ENCODE data around the gene SIX2. TPM values are rescaled to one million over a fixed set of nuclear protein-coding genes. Genes with fewer than 3 reads are reported as not detected.

The SIX2 gene
- total and polyA plus RNA-seq, 2 of the 13 experiments (the other 11 are each of a cell fraction or from before 2014, with no cell fraction given): not detected

DNA sequence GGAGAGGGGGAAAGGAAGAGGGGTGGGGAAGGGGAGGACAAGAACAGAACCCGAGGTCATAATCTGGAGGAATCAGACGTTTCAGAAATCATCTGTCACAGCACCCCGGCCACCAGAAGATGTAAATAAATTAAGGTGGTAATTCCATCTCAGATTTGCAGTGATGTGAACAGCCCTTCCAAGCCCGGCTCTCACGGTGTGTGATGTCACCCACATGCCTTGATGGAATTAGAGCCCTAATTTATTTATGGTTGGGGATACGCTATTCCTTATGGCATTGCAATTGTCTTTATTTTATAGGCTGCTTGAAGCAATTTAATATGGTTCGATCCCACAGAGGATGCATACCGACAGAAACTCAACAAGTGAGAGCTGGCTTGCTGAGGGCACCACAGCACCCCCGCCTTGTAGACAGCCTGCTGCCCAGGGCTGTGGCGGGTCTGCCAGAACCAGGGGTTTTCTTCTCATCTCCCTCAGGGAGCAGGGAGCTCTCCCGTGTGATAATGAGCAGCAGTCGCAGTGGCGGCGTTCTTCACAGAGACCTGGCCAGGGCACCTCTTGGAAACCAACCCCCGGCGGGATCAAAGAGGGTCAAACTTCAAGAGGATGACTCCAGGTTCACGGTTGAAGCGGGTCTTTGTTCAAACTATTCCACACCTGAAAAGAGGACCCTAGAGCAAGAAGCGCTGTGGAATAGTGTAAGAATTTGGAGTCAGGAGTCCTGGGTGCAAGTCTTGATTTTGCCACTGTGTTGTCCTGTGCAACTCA, 40.5 kb upstream of the SIX2 start (continued):
- TF ChIP-seq, protein P1, sequence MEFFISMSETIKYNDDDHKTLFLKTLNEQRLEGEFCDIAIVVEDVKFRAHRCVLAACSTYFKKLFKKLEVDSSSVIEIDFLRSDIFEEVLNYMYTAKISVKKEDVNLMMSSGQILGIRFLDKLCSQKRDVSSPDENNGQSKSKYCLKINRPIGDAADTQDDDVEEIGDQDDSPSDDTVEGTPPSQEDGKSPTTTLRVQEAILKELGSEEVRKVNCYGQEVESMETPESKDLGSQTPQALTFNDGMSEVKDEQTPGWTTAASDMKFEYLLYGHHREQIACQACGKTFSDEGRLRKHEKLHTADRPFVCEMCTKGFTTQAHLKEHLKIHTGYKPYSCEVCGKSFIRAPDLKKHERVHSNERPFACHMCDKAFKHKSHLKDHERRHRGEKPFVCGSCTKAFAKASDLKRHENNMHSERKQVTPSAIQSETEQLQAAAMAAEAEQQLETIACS (CRISPR knock-in tag; IDR thresholded peaks at IDR 0.05): no peak
- no peak for TF ChIP-seq RELA (CRISPR knock-in tag; IDR thresholded peaks at IDR 0.05)
- TF ChIP-seq, protein P2, sequence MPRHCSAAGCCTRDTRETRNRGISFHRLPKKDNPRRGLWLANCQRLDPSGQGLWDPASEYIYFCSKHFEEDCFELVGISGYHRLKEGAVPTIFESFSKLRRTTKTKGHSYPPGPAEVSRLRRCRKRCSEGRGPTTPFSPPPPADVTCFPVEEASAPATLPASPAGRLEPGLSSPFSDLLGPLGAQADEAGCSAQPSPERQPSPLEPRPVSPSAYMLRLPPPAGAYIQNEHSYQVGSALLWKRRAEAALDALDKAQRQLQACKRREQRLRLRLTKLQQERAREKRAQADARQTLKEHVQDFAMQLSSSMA (CRISPR knock-in tag; IDR thresholded peaks at IDR 0.05): no peak
- no peak for TF ChIP-seq REPIN1 (CRISPR knock-in tag; IDR thresholded peaks at IDR 0.05; ENCODE audit: borderline replicate concordance, low read depth)
- 0 out of 2 replicates have a peak, but pooled peaks have one; percentile 12 for TF ChIP-seq SOX5 (CRISPR knock-in tag; IDR thresholded peaks at IDR 0.05; ENCODE audit: borderline replicate concordance)
- TF ChIP-seq BHLHE40 (IDR thresholded peaks at IDR 0.05; ENCODE audit: low read length): 0 out of 2 replicates have a peak, but pooled peaks have one; percentile 25
- TF ChIP-seq JUN (CRISPR knock-in tag; IDR thresholded peaks at IDR 0.05): no peak
- no peak for TF ChIP-seq JUND (CRISPR knock-in tag; IDR thresholded peaks at IDR 0.05)
- TF ChIP-seq SIX4 (CRISPR knock-in tag; IDR thresholded peaks at IDR 0.05): no peak
- TF ChIP-seq RFX3 (CRISPR knock-in tag; IDR thresholded peaks at IDR 0.05): no peak
- TF ChIP-seq SNAPC2 (CRISPR knock-in tag; IDR thresholded peaks at IDR 0.05): no peak

DNA sequence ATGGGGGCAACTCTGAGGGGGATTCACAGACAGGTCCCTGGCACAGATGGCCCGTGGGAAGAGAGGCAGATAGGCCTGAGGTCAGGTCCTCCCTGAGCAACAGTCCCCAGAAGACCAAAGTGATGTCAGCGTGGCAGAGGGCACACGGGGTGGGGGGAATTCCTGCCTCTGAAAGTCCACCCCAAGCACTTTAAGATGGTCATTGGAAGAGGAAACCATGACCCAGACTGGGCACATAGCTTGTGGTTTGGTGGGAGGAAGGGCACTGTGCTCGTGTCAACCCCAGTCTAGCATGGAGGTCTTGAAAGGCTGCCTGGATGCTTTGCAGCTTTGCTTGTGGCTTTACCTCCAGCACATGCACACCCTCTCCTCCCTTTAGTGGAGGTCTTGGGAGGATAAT, 38.0 kb upstream of the SIX2 start:
- POLR2A ChIA-PET: no interaction called here
- intact Hi-C loops (cut with micrococcal nuclease; ENCODE audit: unreplicated experiment): no loop called here
- Histone ChIP-seq H4K20me1 (ENCODE audit: insufficient read depth, low read length) (no peaks in the 10 kb centered on the region), H3K36me3 (replicated peaks in 1 of 2; ENCODE audit: control insufficient read depth in 1 of 2, insufficient read depth in 2 of 2, low read length in 2 of 2) (no peaks in the 10 kb centered on the region), H3K27me3 (ENCODE audit: control insufficient read depth in 1 of 2, insufficient read depth in 2 of 2, low read length in 2 of 2) (peaks cover 0 to 26% of the 10 kb centered on the region in 2 experiments; a peak in 4 of 5 replicates), H3K9me3 (ENCODE audit: low read length) (no peaks in the 10 kb centered on the region), H3K27ac (ENCODE audit: extremely low read length, insufficient read depth, low read length) (no peak overlapping the region), H3K4me2 (ENCODE audit: low read depth, low read length) (no peak overlapping the region), H3K4me3 (replicated peaks in 1 of 3; ENCODE audit: insufficient read depth in 1 of 3, low read depth in 2 of 3, low read length in 3 of 3) (no peak overlapping the region), H2AFZ (ENCODE audit: low read length) (no peak overlapping the region), H3K4me1 (ENCODE audit: insufficient read depth, low read length) (peaks cover 11% of the 10 kb centered on the region; the same call in 1 of the 2 replicates), H3K79me2 (ENCODE audit: insufficient read depth, low read length) (no peaks in the 10 kb centered on the region), H3K9ac (ENCODE audit: insufficient read depth, low read depth, low read length) (no peak overlapping the region)
- WGBS (ENCODE audit: low lambda C conversion rate): 36% methylated on average over 4 of the region's 4 CpGs
- ATAC-seq: no peak
- CTCF ChIA-PET (ENCODE audit: low intra/inter-chr PET ratio, low total read pairs): no interaction called here
- no peak for DNase-seq (ENCODE audit: low spot score)
- FAIRE-seq: no peak
- BruUV-seq (replicated peaks): no TSS peak
- in situ Hi-C loops (cut with HindIII; ENCODE audit: extremely low pct_ligation_motif_present, low pct_unique_long_range_greater_than_20kb): no loop called here
- TF ChIP-seq, protein P3, sequence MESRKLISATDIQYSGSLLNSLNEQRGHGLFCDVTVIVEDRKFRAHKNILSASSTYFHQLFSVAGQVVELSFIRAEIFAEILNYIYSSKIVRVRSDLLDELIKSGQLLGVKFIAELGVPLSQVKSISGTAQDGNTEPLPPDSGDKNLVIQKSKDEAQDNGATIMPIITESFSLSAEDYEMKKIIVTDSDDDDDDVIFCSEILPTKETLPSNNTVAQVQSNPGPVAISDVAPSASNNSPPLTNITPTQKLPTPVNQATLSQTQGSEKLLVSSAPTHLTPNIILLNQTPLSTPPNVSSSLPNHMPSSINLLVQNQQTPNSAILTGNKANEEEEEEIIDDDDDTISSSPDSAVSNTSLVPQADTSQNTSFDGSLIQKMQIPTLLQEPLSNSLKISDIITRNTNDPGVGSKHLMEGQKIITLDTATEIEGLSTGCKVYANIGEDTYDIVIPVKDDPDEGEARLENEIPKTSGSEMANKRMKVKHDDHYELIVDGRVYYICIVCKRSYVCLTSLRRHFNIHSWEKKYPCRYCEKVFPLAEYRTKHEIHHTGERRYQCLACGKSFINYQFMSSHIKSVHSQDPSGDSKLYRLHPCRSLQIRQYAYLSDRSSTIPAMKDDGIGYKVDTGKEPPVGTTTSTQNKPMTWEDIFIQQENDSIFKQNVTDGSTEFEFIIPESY (CRISPR knock-in tag; IDR thresholded peaks at IDR 0.05): no peak
- no peak for TF ChIP-seq SP2 (CRISPR knock-in tag; IDR thresholded peaks at IDR 0.05)
- TF ChIP-seq, protein P4, sequence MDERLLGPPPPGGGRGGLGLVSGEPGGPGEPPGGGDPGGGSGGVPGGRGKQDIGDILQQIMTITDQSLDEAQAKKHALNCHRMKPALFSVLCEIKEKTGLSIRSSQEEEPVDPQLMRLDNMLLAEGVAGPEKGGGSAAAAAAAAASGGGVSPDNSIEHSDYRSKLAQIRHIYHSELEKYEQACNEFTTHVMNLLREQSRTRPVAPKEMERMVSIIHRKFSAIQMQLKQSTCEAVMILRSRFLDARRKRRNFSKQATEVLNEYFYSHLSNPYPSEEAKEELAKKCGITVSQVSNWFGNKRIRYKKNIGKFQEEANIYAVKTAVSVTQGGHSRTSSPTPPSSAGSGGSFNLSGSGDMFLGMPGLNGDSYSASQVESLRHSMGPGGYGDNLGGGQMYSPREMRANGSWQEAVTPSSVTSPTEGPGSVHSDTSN (CRISPR knock-in tag; IDR thresholded peaks at IDR 0.05): no peak
- TF ChIP-seq SMAD9 (CRISPR knock-in tag; IDR thresholded peaks at IDR 0.05): no peak
- TF ChIP-seq ZNF589 (CRISPR knock-in tag; conservative IDR thresholded peaks at IDR 0.05): no peak
- TF ChIP-seq ZNF3 (CRISPR knock-in tag; IDR thresholded peaks at IDR 0.05): no peak
- no peak for TF ChIP-seq GFI1 (CRISPR knock-in tag; IDR thresholded peaks at IDR 0.05; ENCODE audit: borderline replicate concordance)
- no peak for TF ChIP-seq ZNF879 (CRISPR knock-in tag; IDR thresholded peaks at IDR 0.05)

All from HepG2 (cell line).